BLaER1 (cell line): ENCODE measurements around the gene CPLANE2.

Experiments
- H3K27ac ChIP-seq: shearing (Covaris generic); formaldehyde crosslinking; 2 replicates; pipeline ENCODE4 v1.8.1; 2022
- H3K27me3 ChIP-seq: shearing (Covaris generic); formaldehyde crosslinking; 2 replicates; pipeline ENCODE4 v1.8.1; 2022
- H3K36me3 ChIP-seq: shearing (Covaris generic); formaldehyde crosslinking; 2 replicates; pipeline ENCODE4 v1.8.1; 2022
- H3K4me1 ChIP-seq: shearing (Covaris generic); formaldehyde crosslinking; 2 replicates; pipeline ENCODE4 v1.8.1; 2022
- H3K4me2 ChIP-seq: shearing (Covaris generic); formaldehyde crosslinking; 2 replicates; pipeline ENCODE4 v1.8.1; 2022
- H3K4me3 ChIP-seq: shearing (Covaris generic); formaldehyde crosslinking; 2 replicates; pipeline ENCODE4 v1.8.1; 2022
- H3K9ac ChIP-seq: shearing (Covaris generic); formaldehyde crosslinking; 2 replicates; pipeline ENCODE4 v1.8.1; 2022
- H3K9me3 ChIP-seq: shearing (Covaris generic); formaldehyde crosslinking; 2 replicates; pipeline ENCODE4 v1.8.1; 2022
- H4K20me1 ChIP-seq: shearing (Covaris generic); formaldehyde crosslinking; 2 replicates; pipeline ENCODE4 v1.8.1; 2022
- Cebpa-rat ChIP-seq: shearing (Covaris generic); IDR thresholded peaks from 2 replicates; pipeline ENCODE4 v1.8.1; 2022

Gene CPLANE2

DNA sequence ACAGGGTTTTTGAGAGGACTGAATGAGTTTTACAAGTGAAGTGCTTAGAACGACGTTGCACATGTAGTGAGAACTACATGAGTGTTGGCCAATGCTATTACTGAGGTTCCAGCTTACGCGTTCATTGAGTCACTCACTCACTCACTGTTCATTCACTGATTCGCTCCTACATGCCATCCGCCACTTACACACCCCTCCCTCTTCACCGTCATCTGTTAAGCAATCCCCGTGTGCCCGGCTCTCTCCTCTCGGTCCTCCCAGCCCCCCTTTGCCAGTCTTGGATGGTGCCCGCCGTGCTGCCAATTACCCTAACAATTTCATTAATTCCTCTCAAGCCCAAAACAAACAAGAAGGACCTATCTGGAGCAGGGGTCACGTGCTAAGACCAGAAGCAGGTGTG lies 53.8 kb downstream of the CPLANE2 start:
- Histone ChIP-seq H3K9ac (no peak overlapping the region), H3K4me2 (no peak overlapping the region), H4K20me1 (no peaks in the 10 kb centered on the region), H3K9me3 (no peaks in the 10 kb centered on the region), H3K36me3 (no peaks in the 10 kb centered on the region), H3K27ac (no peak overlapping the region), H3K27me3 (no peaks in the 10 kb centered on the region), H3K4me3 (no peak overlapping the region), H3K4me1 (0 out of 2 replicates have a peak, but pooled peaks cover 6% of the 10 kb centered on the region)
- no peak for TF ChIP-seq Cebpa-rat

DNA sequence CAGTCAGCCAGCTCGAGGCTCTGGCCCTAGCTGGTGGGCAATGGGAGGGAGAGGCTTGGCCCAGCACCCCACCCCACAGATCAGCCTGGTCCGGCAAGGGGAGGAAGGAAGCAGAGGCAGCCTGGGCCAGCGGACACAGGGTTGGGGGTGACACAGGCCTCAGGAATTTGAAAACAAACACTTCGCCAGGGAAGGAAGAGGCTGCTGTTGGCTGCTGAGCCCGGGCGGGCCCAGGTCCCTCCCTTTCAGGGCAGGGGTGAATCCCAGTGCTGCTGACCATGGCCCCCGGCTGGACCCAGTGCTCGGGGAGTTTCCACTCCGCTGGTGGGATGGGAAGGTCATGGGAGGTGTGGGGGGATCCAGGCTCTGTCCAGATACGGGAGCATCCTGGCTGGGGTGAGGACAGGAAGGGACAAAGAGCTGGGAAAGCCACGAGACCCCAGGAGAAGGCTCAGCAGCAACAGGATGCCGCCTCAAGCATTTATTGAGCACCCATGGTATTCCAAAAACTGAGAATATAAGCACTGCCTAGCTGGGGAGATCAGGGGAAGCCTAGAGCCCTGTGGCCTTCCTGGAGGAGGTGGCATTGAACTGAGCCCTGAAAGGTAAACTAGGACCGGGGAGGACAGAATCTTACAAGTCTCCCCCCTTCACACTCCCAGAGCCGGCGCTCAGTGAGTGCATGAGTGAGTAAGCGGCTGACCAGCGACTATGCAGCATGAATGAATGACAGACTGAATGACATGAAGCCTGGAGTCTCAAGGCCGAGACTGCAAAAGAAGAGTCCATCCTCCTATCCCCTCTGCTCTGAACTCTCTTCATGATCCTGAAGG lies 54.9 kb downstream of the CPLANE2 start:
- Histone ChIP-seq H3K4me1 (0 out of 2 replicates have a peak, but pooled peaks cover 12% of the 10 kb centered on the region), H3K9ac (0 out of 2 replicates have a peak overlapping the region, but pooled peaks have one; percentile 10)

More for the DNA sequence above, 54.9 kb downstream of the CPLANE2 start:
- no peak for TF ChIP-seq Cebpa-rat
- no peaks in the 10 kb centered on the region for H3K9me3 ChIP-seq
- H3K36me3 ChIP-seq = no peaks in the 10 kb centered on the region
- no peaks in the 10 kb centered on the region for H4K20me1 ChIP-seq
- no peak overlapping the region for H3K4me2 ChIP-seq
- H3K27me3 ChIP-seq = no peaks in the 10 kb centered on the region
- H3K27ac ChIP-seq = no peak overlapping the region
- no peak overlapping the region for H3K4me3 ChIP-seq
